NOMO-1 treated with DMSO at 0.1 percent for 48 hours (cell line): ENCODE measurements around the gene BRD1.
A peak's percentile ranks its signal among the peaks of the same experiment; 100 is the strongest.
"Not testable (repeated sequence)": the region's sequence is repeated elsewhere in the genome, so short reads cannot be mapped to it uniquely, and the experiment has no call there.

ENCODE experiments used
- DNase-seq: peaks from one replicate; lab custom pipeline; 2025; ENCODE audit not compliant: unreplicated experiment; lab: John Stamatoyannopoulos, UW

BRD1 gene

GRCh38 chr22:49771266-49772065 lies 56.2 kb downstream of the BRD1 start:
- no peak for DNase-seq

- no peak for DNase-seq
These were observed 57.0 kb downstream of the BRD1 start for GRCh38 chr22:49770547-49771265.

- no peak for DNase-seq
These were observed 57.8 kb downstream of the BRD1 start for GRCh38 chr22:49769691-49770546.

- DNase-seq: no peak
These were observed 58.6 kb downstream of the BRD1 start for GRCh38 chr22:49768951-49769690.

GRCh38 chr22:49768077-49768910 lies 59.4 kb downstream of the BRD1 start:
- no peak for DNase-seq

- DNase-seq: peak; percentile 52
These were observed 60.2 kb downstream of the BRD1 start for GRCh38 chr22:49767355-49768062.

- DNase-seq: no peak
These were observed 61.7 kb downstream of the BRD1 start for GRCh38 chr22:49765951-49766350.

- DNase-seq: no peak
These were observed 62.4 kb downstream of the BRD1 start for GRCh38 chr22:49765091-49765771.

GRCh38 chr22:49764127-49764581 lies 63.5 kb downstream of the BRD1 start:
- DNase-seq: no peak

GRCh38 chr22:49763696-49764095 lies 64.0 kb downstream of the BRD1 start:
- no peak for DNase-seq

- no peak for DNase-seq
These were observed 64.5 kb downstream of the BRD1 start for GRCh38 chr22:49763138-49763537.

- not testable (repeated sequence) for DNase-seq
These were observed 65.1 kb downstream of the BRD1 start for GRCh38 chr22:49762571-49762970.

- no peak for DNase-seq
These were observed 65.8 kb downstream of the BRD1 start for GRCh38 chr22:49761836-49762235.

GRCh38 chr22:49760630-49761571 lies 66.8 kb downstream of the BRD1 start:
- peak; percentile 74 for DNase-seq

GRCh38 chr22:49760280-49760629 lies 67.4 kb downstream of the BRD1 start:
- peak; percentile 69 for DNase-seq

- no peak for DNase-seq
These were observed 71.0 kb downstream of the BRD1 start for GRCh38 chr22:49756676-49757075.

- no peak for DNase-seq
These were observed 71.5 kb downstream of the BRD1 start for GRCh38 chr22:49756201-49756600.

- no peak for DNase-seq
These were observed 72.1 kb downstream of the BRD1 start for GRCh38 chr22:49755631-49756001.
